RPMI7951 (cell line): ENCODE results near the gene COL11A2. TPM values are rescaled to one million over a fixed set of nuclear protein-coding genes. Genes with fewer than 3 reads are reported as not detected.

Experiments used
- DNase-seq: peaks from one replicate; pipeline ENCODE4 v3.0.0-alpha.2; 2012; ENCODE audit warnings: low read depth
- total RNA-seq: library from RNA; depleted of rRNA; stranded (reverse); fragments of >200 nt; shearing (Covaris generic); gene quantifications from 2 replicates; pipeline ENCODE4 v1.2.3, GENCODE V29; 2014; rRNA removed

Gene COL11A2
- total RNA-seq, 1 experiment from 2014 or later = 0.12 TPM

- DNase-seq = no peak
These were observed 74.4 kb downstream of the COL11A2 start for GRCh38 chr6:33117811-33118277.

- peak; percentile 4 for DNase-seq
These were observed 75.2 kb downstream of the COL11A2 start for GRCh38 chr6:33116841-33117711.

GRCh38 chr6:33116417-33116816 lies 75.8 kb downstream of the COL11A2 start:
- DNase-seq = no peak

- DNase-seq = no peak
These were observed 77.9 kb downstream of the COL11A2 start for GRCh38 chr6:33114406-33114805.

- no peak for DNase-seq
These were observed 78.5 kb downstream of the COL11A2 start for GRCh38 chr6:33113755-33114154.

Other genes starting within 250 kb of the COL11A2 start
- 10.1 and 10.9 TPM in 2 replicates for gene HLA-DMA, start 239.4 kb downstream of the COL11A2 start, total RNA-seq
- gene BRD2, start 223.9 kb downstream of the COL11A2 start, total RNA-seq = 77.5 and 82.1 TPM in 2 replicates
- under 0.01 TPM in 1 of 2 replicates, not detected in the other for gene HLA-DOA, start 182.9 kb downstream of the COL11A2 start, total RNA-seq
- 4.4 and 10.0 TPM in 2 replicates for gene HLA-DPA1, start 118.8 kb downstream of the COL11A2 start, total RNA-seq
- gene HLA-DPB1, start 116.5 kb downstream of the COL11A2 start, total RNA-seq = 29.6 and 35.4 TPM in 2 replicates
- gene RXRB, start 8.2 kb upstream of the COL11A2 start, total RNA-seq = 14.4 and 15.4 TPM in 2 replicates
- 58.0 and 77.2 TPM in 2 replicates for gene SLC39A7, start 8.4 kb upstream of the COL11A2 start, total RNA-seq
- gene HSD17B8, start 12.2 kb upstream of the COL11A2 start, total RNA-seq = 3.2 and 3.4 TPM in 2 replicates
- gene RING1, start 16.0 kb upstream of the COL11A2 start, total RNA-seq = 26.6 and 30.0 TPM in 2 replicates
- gene VPS52, start 79.4 kb upstream of the COL11A2 start, total RNA-seq = 30.7 and 43.1 TPM in 2 replicates
- gene RPS18, start 79.6 kb upstream of the COL11A2 start, total RNA-seq = 3,254 and 3,442 TPM in 2 replicates
- gene B3GALT4, start 84.7 kb upstream of the COL11A2 start, total RNA-seq = 2.0 TPM in 2 replicates
- 106 and 109 TPM in 2 replicates for gene WDR46, start 96.8 kb upstream of the COL11A2 start, total RNA-seq
- gene PFDN6, start 97.1 kb upstream of the COL11A2 start, total RNA-seq = 76.7 and 134 TPM in 2 replicates
- 24.3 and 27.5 TPM in 2 replicates for gene RGL2, start 106.5 kb upstream of the COL11A2 start, total RNA-seq
- gene TAPBP, start 121.6 kb upstream of the COL11A2 start, total RNA-seq = 77.1 and 79.9 TPM in 2 replicates
- gene ZBTB22, start 125.3 kb upstream of the COL11A2 start, total RNA-seq = 10.7 TPM in 2 replicates
- 51.8 and 54.8 TPM in 2 replicates for gene DAXX, start 130.5 kb upstream of the COL11A2 start, total RNA-seq
- gene KIFC1, start 199.4 kb upstream of the COL11A2 start, total RNA-seq = 125 and 128 TPM in 2 replicates
- gene PHF1, start 218.5 kb upstream of the COL11A2 start, total RNA-seq = 23.2 and 23.5 TPM in 2 replicates
- 250 and 282 TPM in 2 replicates for gene CUTA, start 225.6 kb upstream of the COL11A2 start, total RNA-seq
- 1.4 and 2.4 TPM in 2 replicates for gene SYNGAP1, start 227.6 kb upstream of the COL11A2 start, total RNA-seq